Neural cell (in vitro differentiated cells): ENCODE results near the gene GAS1. TPM values are rescaled to one million over a fixed set of nuclear protein-coding genes. Genes with fewer than 3 reads are reported as not detected.

Experiments
- H2AFZ ChIP-seq: fragments of 200-600, 300-800 bp; sonication (generic), shearing (Covaris generic); 2 replicates; pipeline ENCODE4 v1.6.0; 2014; ENCODE audit warnings: low read depth, mild to moderate bottlenecking, antibody characterized with exemption, low read length, moderate library complexity
- H3F3A ChIP-seq: fragments of 200-600 bp; shearing (Covaris generic); 2 replicates; pipeline ENCODE4 v1.6.1; 2016; ENCODE audit warnings: mild to moderate bottlenecking, moderate library complexity, mixed read lengths, antibody characterized with exemption, low read length; ENCODE audit not compliant: insufficient read depth, poor library complexity, severe bottlenecking
- H3K27ac ChIP-seq: fragments of 200-600, 300-800 bp; sonication (generic), shearing (Covaris generic); 2 replicates; pipeline ENCODE4 v1.5.1; 2014; ENCODE audit warnings: mild to moderate bottlenecking, low read length, moderate library complexity
- H3K27me3 ChIP-seq: fragments of 300-800, 200-600 bp; sonication (generic), shearing (Covaris generic); 2 replicates; pipeline ENCODE4 v1.6.0; 2014; ENCODE audit warnings: mild to moderate bottlenecking, low read depth, low read length, moderate library complexity; ENCODE audit not compliant: insufficient read depth
- H3K36me3 ChIP-seq: fragments of 300-800, 200-600 bp; sonication (generic), shearing (Covaris generic); 2 replicates; pipeline ENCODE4 v1.5.1; 2014; ENCODE audit warnings: mild to moderate bottlenecking, antibody characterized with exemption, low read length, moderate library complexity; ENCODE audit not compliant: insufficient read depth
- H3K4me2 ChIP-seq: fragments of 300-800, 200-600 bp; sonication (generic), shearing (Covaris generic); 2 replicates; pipeline ENCODE4 v1.6.0; 2014; ENCODE audit warnings: mild to moderate bottlenecking, low read length
- H3K4me3 ChIP-seq: fragments of 300-800, 200-600 bp; sonication (generic), shearing (Covaris generic); 2 replicates; pipeline ENCODE4 v1.5.1; 2014; ENCODE audit warnings: mild to moderate bottlenecking, low read length, moderate library complexity
- H3K79me2 ChIP-seq: fragments of 200-600 bp; shearing (Covaris generic); replicated peaks from 2 replicates; pipeline ENCODE4 v1.6.0; 2014; ENCODE audit warnings: mild to moderate bottlenecking, low read length, moderate library complexity; ENCODE audit not compliant: insufficient read depth
- H3K9ac ChIP-seq: fragments of 300-800, 200-600 bp; sonication (generic), shearing (Covaris generic); 2 replicates; pipeline ENCODE4 v1.6.1; 2016; ENCODE audit warnings: mild to moderate bottlenecking, low read length, mixed read lengths
- H3K9me2 ChIP-seq: fragments of 200-600 bp; shearing (Covaris generic); 2 replicates; pipeline ENCODE4 v1.6.1; 2016; ENCODE audit warnings: mild to moderate bottlenecking, low read length, mixed read lengths; ENCODE audit not compliant: insufficient read depth
- H3K9me3 ChIP-seq: fragments of 200-600, 300-800 bp; sonication (generic), shearing (Covaris generic); 2 replicates; pipeline ENCODE4 v1.6.1; 2016; ENCODE audit warnings: mild to moderate bottlenecking, mixed run types, low read length, moderate library complexity, mixed read lengths
- H4K20me1 ChIP-seq: fragments of 200-600 bp; shearing (Covaris generic); 2 replicates; pipeline ENCODE4 v1.6.1; 2016; ENCODE audit warnings: mild to moderate bottlenecking, mixed run types; ENCODE audit not compliant: insufficient read depth
- EP300 ChIP-seq: fragments of 450-650 bp; conservative IDR thresholded peaks from 2 replicates; pipeline ENCODE4 v1.6.1; 2014; ENCODE audit warnings: antibody characterized with exemption, mild to moderate bottlenecking, moderate library complexity; ENCODE audit not compliant: poor library complexity, severe bottlenecking
- EZH2 ChIP-seq: fragments of 200-600, 300-800 bp; shearing (Covaris generic), sonication (generic); IDR thresholded peaks from 2 replicates; pipeline ENCODE4 v1.6.1; 2014; ENCODE audit warnings: antibody characterized with exemption, low read length, borderline replicate concordance, mild to moderate bottlenecking; ENCODE audit not compliant: insufficient read depth, poor library complexity, severe bottlenecking
- MXI1 ChIP-seq: fragments of 450-650 bp; conservative IDR thresholded peaks from 2 replicates; pipeline ENCODE4 v1.6.1; 2014; ENCODE audit warnings: antibody characterized with exemption, mild to moderate bottlenecking; ENCODE audit not compliant: poor library complexity, severe bottlenecking
- POLR2AphosphoS5 ChIP-seq: IDR thresholded peaks from 2 replicates; pipeline ENCODE4 v1.6.1; 2012
- RAD21 ChIP-seq: fragments of 450-650 bp; conservative IDR thresholded peaks from 2 replicates; pipeline ENCODE4 v1.6.1; 2014; ENCODE audit warnings: antibody characterized with exemption, mild to moderate bottlenecking, moderate library complexity
- SMC3 ChIP-seq: fragments of 450-650 bp; conservative IDR thresholded peaks from 2 replicates; pipeline ENCODE4 v1.6.1; 2014; ENCODE audit warnings: antibody characterized with exemption, mild to moderate bottlenecking, moderate library complexity; ENCODE audit not compliant: poor library complexity
- TAF1 ChIP-seq: IDR thresholded peaks from 2 replicates; pipeline ENCODE4 v1.6.1; 2012; ENCODE audit warnings: low read depth
- polyA plus RNA-seq: library from polyadenylated mRNA; depleted of rRNA; stranded (reverse); fragments of >200 nt; gene quantifications from 2 replicates; pipeline ENCODE4 v1.2.3, GENCODE V29; 2014
- TF ChIP-seq, protein P1 (sequence below): IDR thresholded peaks from 2 replicates; pipeline ENCODE4 v1.6.1; 2012; ENCODE audit warnings: borderline replicate concordance
- TF ChIP-seq, protein P2 (sequence below): fragments of 450-650 bp; IDR thresholded peaks from 2 replicates; pipeline ENCODE4 v1.5.1; 2014; ENCODE audit warnings: antibody characterized with exemption, mild to moderate bottlenecking, moderate library complexity; ENCODE audit not compliant: poor library complexity, severe bottlenecking

GAS1 gene
- polyA plus RNA-seq, 1 donor from 2014 or later = 1.4 TPM

DNA sequence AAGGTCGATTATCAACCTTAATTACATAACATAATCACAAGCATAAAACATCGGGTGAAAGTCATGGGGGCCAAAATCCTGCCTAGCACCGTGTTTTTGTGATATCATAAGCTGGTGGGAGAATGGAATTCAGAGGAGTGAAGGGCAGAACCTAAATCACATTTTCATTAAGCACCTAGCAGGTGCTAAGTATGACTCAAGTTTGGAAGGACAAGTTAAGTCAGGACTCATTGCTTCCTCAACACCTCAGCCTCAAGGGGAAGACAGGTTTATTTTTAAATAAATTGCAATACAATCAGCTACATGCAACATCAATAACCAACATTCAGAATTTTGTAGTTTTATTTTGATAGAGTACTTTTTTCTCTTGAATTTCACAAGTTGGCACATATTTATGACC, 33.5 kb upstream of the GAS1 start:
- H2AFZ ChIP-seq = no peak overlapping the region
- no peak overlapping the region for H3K9ac ChIP-seq
- H3K9me3 ChIP-seq = no peaks in the 10 kb centered on the region
- no peaks in the 10 kb centered on the region for H3K79me2 ChIP-seq
- no peak overlapping the region for H3K4me3 ChIP-seq
- H3K9me2 ChIP-seq = no peaks in the 10 kb centered on the region
- no peak overlapping the region for H3K4me2 ChIP-seq
- H3K36me3 ChIP-seq = no peaks in the 10 kb centered on the region
- TF ChIP-seq EZH2 (no peak), MXI1 (no peak), SMC3 (no peak), RAD21 (no peak), EP300 (no peak), POLR2AphosphoS5 (no peak)
- TF ChIP-seq, protein P1, sequence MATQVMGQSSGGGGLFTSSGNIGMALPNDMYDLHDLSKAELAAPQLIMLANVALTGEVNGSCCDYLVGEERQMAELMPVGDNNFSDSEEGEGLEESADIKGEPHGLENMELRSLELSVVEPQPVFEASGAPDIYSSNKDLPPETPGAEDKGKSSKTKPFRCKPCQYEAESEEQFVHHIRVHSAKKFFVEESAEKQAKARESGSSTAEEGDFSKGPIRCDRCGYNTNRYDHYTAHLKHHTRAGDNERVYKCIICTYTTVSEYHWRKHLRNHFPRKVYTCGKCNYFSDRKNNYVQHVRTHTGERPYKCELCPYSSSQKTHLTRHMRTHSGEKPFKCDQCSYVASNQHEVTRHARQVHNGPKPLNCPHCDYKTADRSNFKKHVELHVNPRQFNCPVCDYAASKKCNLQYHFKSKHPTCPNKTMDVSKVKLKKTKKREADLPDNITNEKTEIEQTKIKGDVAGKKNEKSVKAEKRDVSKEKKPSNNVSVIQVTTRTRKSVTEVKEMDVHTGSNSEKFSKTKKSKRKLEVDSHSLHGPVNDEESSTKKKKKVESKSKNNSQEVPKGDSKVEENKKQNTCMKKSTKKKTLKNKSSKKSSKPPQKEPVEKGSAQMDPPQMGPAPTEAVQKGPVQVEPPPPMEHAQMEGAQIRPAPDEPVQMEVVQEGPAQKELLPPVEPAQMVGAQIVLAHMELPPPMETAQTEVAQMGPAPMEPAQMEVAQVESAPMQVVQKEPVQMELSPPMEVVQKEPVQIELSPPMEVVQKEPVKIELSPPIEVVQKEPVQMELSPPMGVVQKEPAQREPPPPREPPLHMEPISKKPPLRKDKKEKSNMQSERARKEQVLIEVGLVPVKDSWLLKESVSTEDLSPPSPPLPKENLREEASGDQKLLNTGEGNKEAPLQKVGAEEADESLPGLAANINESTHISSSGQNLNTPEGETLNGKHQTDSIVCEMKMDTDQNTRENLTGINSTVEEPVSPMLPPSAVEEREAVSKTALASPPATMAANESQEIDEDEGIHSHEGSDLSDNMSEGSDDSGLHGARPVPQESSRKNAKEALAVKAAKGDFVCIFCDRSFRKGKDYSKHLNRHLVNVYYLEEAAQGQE = no peak
- H3F3A ChIP-seq = no peaks in the 10 kb centered on the region
- no peak overlapping the region for H3K27ac ChIP-seq
- no peaks in the 10 kb centered on the region for H4K20me1 ChIP-seq
- H3K27me3 ChIP-seq = no peaks in the 10 kb centered on the region

DNA sequence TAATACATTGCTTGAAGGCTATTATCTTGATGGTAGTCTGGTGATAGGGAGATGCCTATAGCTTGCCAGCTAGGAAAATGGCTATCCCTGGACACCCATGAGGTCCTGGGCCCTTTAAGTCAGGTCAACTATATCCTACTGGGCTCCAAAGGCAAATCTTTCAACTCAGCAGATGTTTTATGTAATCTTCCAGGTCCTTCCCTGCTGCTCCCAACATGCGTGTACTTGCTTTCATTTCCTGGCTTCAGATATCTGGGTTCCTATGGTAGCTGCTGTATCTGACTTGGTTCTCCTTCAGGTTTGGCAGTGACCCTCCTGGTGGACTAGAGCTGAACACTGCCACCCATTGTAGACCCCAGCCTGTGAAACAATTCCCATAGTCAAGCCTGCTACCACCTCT, 32.4 kb upstream of the GAS1 start:
- H3K9ac ChIP-seq = no peak overlapping the region
- TF ChIP-seq, protein P2, sequence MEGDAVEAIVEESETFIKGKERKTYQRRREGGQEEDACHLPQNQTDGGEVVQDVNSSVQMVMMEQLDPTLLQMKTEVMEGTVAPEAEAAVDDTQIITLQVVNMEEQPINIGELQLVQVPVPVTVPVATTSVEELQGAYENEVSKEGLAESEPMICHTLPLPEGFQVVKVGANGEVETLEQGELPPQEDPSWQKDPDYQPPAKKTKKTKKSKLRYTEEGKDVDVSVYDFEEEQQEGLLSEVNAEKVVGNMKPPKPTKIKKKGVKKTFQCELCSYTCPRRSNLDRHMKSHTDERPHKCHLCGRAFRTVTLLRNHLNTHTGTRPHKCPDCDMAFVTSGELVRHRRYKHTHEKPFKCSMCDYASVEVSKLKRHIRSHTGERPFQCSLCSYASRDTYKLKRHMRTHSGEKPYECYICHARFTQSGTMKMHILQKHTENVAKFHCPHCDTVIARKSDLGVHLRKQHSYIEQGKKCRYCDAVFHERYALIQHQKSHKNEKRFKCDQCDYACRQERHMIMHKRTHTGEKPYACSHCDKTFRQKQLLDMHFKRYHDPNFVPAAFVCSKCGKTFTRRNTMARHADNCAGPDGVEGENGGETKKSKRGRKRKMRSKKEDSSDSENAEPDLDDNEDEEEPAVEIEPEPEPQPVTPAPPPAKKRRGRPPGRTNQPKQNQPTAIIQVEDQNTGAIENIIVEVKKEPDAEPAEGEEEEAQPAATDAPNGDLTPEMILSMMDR = no peak
- TF ChIP-seq SMC3 (no peak), RAD21 (no peak), MXI1 (no peak), POLR2AphosphoS5 (no peak), EP300 (no peak), TAF1 (no peak), EZH2 (no peak)
- TF ChIP-seq, protein P1 = no peak

More for the DNA sequence above, 32.4 kb upstream of the GAS1 start:
- Histone ChIP-seq H3K27ac (no peak overlapping the region), H2AFZ (no peak overlapping the region), H3K4me2 (no peak overlapping the region), H3K4me3 (no peak overlapping the region), H3K36me3 (no peaks in the 10 kb centered on the region), H3F3A (no peaks in the 10 kb centered on the region), H3K9me3 (no peaks in the 10 kb centered on the region), H3K79me2 (no peaks in the 10 kb centered on the region), H4K20me1 (no peaks in the 10 kb centered on the region), H3K9me2 (no peaks in the 10 kb centered on the region), H3K27me3 (no peaks in the 10 kb centered on the region)
